GM19099 (cell line): ENCODE measurements around the gene FOXN1.

Experiments used
- POLR2A ChIP-seq: IDR thresholded peaks from 3 replicates; pipeline ENCODE4 v1.6.1; 2011; ENCODE audit warnings: low read depth; ENCODE audit not compliant: insufficient read length; ENCODE audit errors: extremely low read depth

FOXN1 gene

GRCh38 chr17:28505986-28506665 lies at the start of gene FOXN1:
TSS of gene FOXN1 (plus strand) at chr17:28506348. CDS start at chr17:28523970, 17,622 bp downstream.
- no peak for TF ChIP-seq POLR2A

- TF ChIP-seq POLR2A = no peak
Observed at GRCh38 chr17:28457890-28458289, 48.3 kb upstream of the FOXN1 start.

DNA sequence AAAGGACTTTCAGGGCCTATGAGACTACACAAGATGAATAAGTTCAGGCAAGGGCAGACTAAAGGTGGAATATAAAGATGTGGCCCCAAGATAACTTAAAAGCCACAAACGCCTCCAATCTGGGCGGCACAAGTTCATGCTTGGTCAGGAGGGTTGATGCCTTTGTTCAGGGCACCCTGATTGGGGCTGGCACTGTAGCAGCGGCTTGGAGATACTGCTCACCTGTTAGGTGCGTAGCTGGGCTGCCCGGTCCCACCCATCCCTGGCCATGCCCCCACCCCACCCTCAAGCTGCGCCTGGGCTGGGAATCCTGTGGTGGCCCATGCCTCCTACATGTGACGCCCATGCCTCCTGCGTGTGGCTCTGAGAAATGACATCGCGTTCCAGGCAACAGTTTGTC lies 45.2 kb upstream of the FOXN1 start:
- no peak for TF ChIP-seq POLR2A

DNA sequence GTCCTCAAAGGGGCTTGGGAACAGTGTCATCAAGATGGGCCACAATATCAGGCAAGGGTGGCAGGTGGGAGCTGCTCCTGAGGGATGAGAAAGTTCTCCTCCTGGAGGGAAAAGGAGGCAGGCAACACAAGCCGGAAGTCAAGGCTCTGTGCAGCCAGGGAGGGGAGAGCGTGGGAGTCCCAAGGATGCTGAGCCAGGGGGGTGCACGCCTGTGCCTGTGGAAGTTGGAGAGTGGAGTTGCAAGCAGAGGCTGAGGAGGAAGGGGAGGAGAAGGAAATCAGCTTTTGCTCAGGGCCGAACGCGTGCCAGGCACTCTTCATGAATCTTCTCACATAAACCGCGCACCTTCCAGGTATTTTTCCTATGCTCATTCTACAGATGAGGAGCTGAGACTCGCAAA lies 40.1 kb upstream of the FOXN1 start:
- no peak for TF ChIP-seq POLR2A

DNA sequence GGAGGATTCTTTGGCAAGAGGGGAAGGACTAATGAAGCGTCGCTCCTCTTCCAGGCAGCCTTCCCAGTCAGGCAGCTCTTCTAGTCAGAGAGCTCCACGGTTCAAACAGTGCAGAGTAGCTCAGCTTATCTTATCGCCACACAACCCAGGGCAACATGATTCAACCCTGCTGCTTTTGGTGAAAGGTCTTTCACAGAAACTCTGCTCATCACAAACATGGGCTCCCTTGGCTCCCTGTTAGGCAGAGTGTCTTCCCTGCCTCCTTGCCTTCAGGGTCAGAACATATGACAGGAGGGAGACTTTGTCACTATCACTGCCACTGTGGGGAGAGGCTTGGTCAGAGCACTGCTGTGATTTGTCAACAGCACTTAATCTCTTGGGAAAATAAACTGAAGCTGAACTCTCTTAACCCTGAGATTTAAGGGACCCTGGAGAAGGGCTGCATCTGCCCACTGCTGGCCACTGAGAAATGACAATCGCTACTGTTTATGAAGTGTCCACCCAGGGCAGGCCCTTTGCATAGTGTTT lies 39.6 kb upstream of the FOXN1 start:
- no peak for TF ChIP-seq POLR2A

GRCh38 chr17:28467456-28468025 lies 38.6 kb upstream of the FOXN1 start:
- TF ChIP-seq POLR2A = no peak

DNA sequence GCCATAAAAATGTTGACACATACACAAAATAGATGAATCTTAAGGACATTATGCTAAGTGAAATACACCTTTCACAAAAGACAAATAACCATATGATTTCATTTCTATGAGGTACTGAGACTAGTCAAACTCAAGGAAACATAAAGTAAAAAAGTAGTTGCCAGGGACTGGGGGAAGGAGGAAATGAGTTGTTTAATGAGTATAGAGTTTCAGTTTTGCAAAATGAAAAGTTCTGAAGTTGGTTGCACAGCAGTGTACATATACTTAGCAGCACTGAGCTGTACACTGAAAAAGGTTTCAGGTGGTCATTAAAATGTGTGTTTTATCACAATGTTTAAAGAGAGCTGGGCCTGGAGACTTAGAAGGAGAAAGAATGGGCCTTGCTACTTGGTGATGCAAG lies 37.4 kb upstream of the FOXN1 start:
- no peak for TF ChIP-seq POLR2A

- no peak for TF ChIP-seq POLR2A
Observed at GRCh38 chr17:28469376-28469775, 36.8 kb upstream of the FOXN1 start.

DNA sequence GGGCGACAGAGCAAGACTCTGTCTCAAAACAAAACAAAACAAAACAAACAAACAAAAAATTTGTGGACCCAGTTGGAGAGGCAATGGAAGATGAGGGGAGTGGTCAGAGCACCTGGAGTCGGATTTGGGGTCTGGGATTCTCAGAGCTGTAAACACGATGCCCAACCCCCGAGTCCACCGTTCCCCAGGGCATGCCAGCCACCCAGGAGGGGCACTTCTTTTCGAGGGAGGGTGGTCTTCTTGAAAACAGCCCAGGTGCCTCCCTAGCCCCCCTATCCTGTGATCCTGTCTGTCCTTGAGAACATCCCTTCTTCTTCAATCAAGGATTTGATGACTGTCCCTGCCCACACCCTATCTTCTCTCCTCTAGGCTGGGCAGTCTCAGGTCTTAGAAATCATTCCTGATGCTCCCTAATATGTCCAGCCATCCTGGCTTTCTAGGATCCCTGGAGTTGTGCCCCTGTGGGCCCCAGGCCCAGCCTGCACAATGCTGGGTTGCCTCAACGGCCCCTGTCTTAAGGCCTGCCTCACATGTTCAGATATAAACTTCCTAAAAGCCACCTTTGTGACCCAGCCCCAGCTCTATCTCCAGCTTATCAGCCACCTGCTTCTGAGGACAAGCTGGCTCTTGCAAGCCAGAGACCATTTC lies 35.8 kb upstream of the FOXN1 start:
- TF ChIP-seq POLR2A = no peak

- TF ChIP-seq POLR2A = no peak
Observed at GRCh38 chr17:28470914-28471366, 35.2 kb upstream of the FOXN1 start.

GRCh38 chr17:28471531-28472342 lies 34.4 kb upstream of the FOXN1 start:
- TF ChIP-seq POLR2A = no peak

DNA sequence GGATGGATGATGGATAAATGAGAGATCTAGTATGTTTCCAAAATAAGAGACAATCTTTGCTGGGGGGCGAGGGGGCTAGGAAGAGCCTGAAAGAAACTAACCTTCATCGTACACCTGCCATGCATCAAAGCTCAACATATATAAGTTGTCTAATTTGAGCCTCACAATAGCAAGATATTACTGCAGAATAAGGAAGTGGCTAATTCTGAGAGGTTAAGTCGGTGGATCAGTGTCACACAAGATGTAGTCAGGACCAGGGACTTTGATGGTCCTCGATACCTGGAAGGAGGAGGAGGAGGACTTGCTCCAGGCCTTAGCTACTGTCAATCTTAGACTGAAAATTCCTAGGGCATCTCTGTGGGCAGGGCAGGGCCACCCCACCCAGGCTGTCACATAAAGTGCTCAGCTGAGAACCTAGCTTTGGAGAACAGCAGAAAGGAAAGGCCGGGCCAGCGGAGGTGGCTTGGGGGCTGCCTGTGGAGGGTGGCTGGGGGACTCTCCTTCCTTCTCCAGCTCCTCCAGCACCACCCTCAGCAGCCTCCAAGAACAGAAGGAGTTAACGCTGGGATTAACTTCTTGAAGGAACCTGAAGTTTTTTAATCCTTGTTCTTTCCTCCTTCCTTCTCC lies 33.2 kb upstream of the FOXN1 start:
- no peak for TF ChIP-seq POLR2A

- TF ChIP-seq POLR2A = no peak
Observed at GRCh38 chr17:28473542-28473941, 32.6 kb upstream of the FOXN1 start, which contains the start of gene SLC13A2. TSS of gene SLC13A2 (plus strand) at chr17:28473644. CDS start at chr17:28473713, 69 bp downstream.

- no peak for TF ChIP-seq POLR2A
Observed at GRCh38 chr17:28474111-28474531, 32.0 kb upstream of the FOXN1 start.

GRCh38 chr17:28475151-28475900 lies 30.8 kb upstream of the FOXN1 start:
- TF ChIP-seq POLR2A = no peak
